PC-3 (cell line): ENCODE results near the gene FAM171A1. TPM values are rescaled to one million over a fixed set of nuclear protein-coding genes. Genes with fewer than 3 reads are reported as not detected.

ENCODE experiments used
- ATAC-seq: fragments of 200-7000 bp; cut with Tn5 transposase; 2 replicates; pipeline ENCODE4 v1.9.1; 2020; ENCODE audit warnings: mild to moderate bottlenecking, moderate library complexity
- BruUV-seq: library from RNA; stranded (reverse); fragments of 400-500 nt; replicated peaks from 2 replicates; lab custom pipeline; 2021; lab: Mats Ljungman, UMichigan
- CTCF ChIA-PET: fragments of 300-600 bp; sonication (Branson Sonifier 250); formaldehyde crosslinking; loops from one replicate; lab custom pipeline; 2022; ENCODE audit warnings: antibody characterized with exemption; lab: Charles Lee
- POLR2A ChIA-PET: fragments of 300-600 bp; sonication (Branson Sonifier 250); formaldehyde crosslinking; loops from one replicate; lab custom pipeline; 2022; ENCODE audit warnings: antibody characterized with exemption; ENCODE audit not compliant: unreplicated experiment; lab: Charles Lee
- DNase-seq: peaks from one replicate; pipeline ENCODE4 v3.0.0-alpha.2; 2015
- H2AFZ ChIP-seq: fragments of 300-600 bp; sonication (generic); 2 replicates; pipeline ENCODE4 v1.6.0; 2016; ENCODE audit warnings: antibody characterized with exemption, low read length
- H3F3A ChIP-seq: fragments of 300-600 bp; sonication (generic); one replicate; pipeline ENCODE4 v1.6.0; 2017; ENCODE audit warnings: antibody characterized with exemption, low read length, control low read depth, mild to moderate bottlenecking; ENCODE audit not compliant: unreplicated experiment
- H3K27ac ChIP-seq: fragments of 300-600 bp; sonication (generic); 2 replicates; pipeline ENCODE4 v1.5.1; 2016; ENCODE audit warnings: mild to moderate bottlenecking, low read length
- H3K27me3 ChIP-seq: fragments of 300-600 bp; sonication (generic); 2 replicates; pipeline ENCODE4 v1.6.1; 2016; ENCODE audit warnings: low read length, mixed read lengths
- H3K36me3 ChIP-seq: fragments of 300-600 bp; sonication (generic); 2 replicates; pipeline ENCODE4 v1.6.1; 2016; ENCODE audit warnings: low read depth, mixed run types, low read length, mixed read lengths
- H3K4me1 ChIP-seq: fragments of 300-600 bp; sonication (generic); 2 replicates; pipeline ENCODE4 v1.5.1; 2016; ENCODE audit warnings: low read length; ENCODE audit not compliant: insufficient read depth
- H3K4me2 ChIP-seq: fragments of 300-600 bp; sonication (generic); 2 replicates; pipeline ENCODE4 v1.6.0; 2016; ENCODE audit warnings: low read length
- H3K4me3 ChIP-seq: fragments of 300-600 bp; sonication (generic); 2 replicates; pipeline ENCODE4 v1.5.1; 2016; ENCODE audit warnings: mild to moderate bottlenecking, low read length, mixed read lengths
- H3K79me2 ChIP-seq: fragments of 300-600 bp; sonication (generic); 2 replicates; pipeline ENCODE4 v1.6.1; 2017; ENCODE audit warnings: low read length, mixed read lengths
- H3K9ac ChIP-seq: fragments of 300-600 bp; sonication (generic); 2 replicates; pipeline ENCODE4 v1.6.0; 2016; ENCODE audit warnings: mild to moderate bottlenecking, low read length
- H3K9me2 ChIP-seq: fragments of 300-600 bp; sonication (generic); replicated peaks from 2 replicates; pipeline ENCODE4 v1.6.1; 2016; ENCODE audit warnings: mixed run types, low read length, mixed read lengths
- H3K9me3 ChIP-seq: fragments of 300-600 bp; sonication (generic); 2 replicates; pipeline ENCODE4 v1.6.1; 2016; ENCODE audit warnings: low read length, mixed read lengths
- H4K20me1 ChIP-seq: fragments of 300-600 bp; sonication (generic); 2 replicates; pipeline ENCODE4 v1.6.1; 2016; ENCODE audit warnings: low read length, mixed read lengths
- CTCF ChIP-seq: fragments of 300-600 bp; sonication (generic); conservative IDR thresholded peaks from 2 replicates; pipeline ENCODE4 v1.5.1; 2017; ENCODE audit warnings: antibody characterized with exemption, low read depth, mild to moderate bottlenecking, low read length
- EZH2 ChIP-seq: fragments of 300-600 bp; sonication (generic); IDR thresholded peaks from one replicate; pipeline ENCODE4 v1.6.1; 2017; ENCODE audit warnings: antibody characterized with exemption, mild to moderate bottlenecking, low read length; ENCODE audit not compliant: unreplicated experiment
- EZH2phosphoT487 ChIP-seq: fragments of 300-600 bp; sonication (generic); IDR thresholded peaks from 2 replicates; pipeline ENCODE4 v1.6.1; 2018; ENCODE audit warnings: mild to moderate bottlenecking, antibody characterized with exemption, low read length, borderline replicate concordance
- intact Hi-C: fragments of 100-400 bp; cut with micrococcal nuclease; formaldehyde crosslinking; loops from 2 replicates; pipeline ENCODE4 v1.9.0; 2023
- total RNA-seq: library from RNA; depleted of rRNA; stranded (reverse); fragments of >200 nt; gene quantifications from 2 replicates; pipeline ENCODE4 v1.2.3, GENCODE V29; 2014

FAM171A1 gene
- total RNA-seq, 1 experiment from 2014 or later: 10.4 TPM

DNA sequence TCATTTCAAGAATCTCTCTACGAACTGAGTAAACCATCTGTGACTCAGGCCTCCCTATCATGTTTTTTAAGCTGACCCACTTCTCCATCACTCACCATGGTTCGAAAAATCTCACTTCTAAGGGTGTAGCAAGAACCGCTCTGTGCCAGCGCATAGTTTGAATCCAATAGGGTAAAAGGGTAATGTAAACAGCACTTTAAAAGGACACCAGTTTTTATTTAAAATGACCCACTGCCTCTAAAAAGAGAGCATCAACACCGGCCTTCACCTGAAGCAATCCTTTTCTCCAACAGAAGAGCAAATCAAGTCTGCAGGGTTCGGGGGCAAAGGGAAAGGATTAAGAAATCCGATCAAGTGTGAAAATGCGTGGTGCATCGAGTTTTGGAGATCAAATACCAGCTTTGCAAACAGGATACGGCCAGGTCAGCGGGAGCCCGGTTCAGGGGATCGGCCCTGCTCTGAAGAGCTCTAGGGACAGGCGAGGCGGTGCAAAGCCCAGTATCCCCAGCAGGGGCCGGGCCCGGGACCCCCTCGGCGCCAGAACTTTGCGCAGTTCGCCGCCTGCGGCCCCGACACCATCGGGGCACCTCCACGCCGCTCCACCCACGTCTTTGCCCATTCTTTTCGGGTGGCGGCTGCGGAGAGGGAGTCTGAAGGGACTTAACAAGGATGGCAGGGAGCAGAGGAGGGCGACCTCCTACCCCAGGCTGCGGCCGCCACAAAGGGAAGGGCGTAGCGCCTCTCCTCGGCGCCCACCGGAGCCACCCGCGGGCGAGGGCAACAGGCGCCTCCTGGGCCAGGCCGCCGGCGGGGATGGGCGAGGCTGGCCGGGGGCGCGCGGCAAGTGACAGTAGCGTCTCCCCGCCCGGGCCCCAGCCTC, 203.4 kb downstream of the FAM171A1 start:
- Histone ChIP-seq H3K79me2 (peaks cover 45% of the 10 kb centered on the region), H3K27me3 (no peaks in the 10 kb centered on the region), H3K4me1 (peaks cover 13% of the 10 kb centered on the region; the same call in 1 of the 2 replicates), H3K9me2 (no peaks in the 10 kb centered on the region), H3K27ac (no peak overlapping the region), H3K4me3 (peak overlapping the region; percentile 73), H3K36me3 (no peaks in the 10 kb centered on the region), H2AFZ (0 out of 2 replicates have a peak overlapping the region, but pooled peaks have one; percentile 59), H3K4me2 (peak overlapping the region; percentile 87), H3K9me3 (no peaks in the 10 kb centered on the region), H3K9ac (peak overlapping the region; percentile 65), H4K20me1 (peaks cover 4% of the 10 kb centered on the region; the same call in 1 of the 2 replicates), H3F3A (no peaks in the 10 kb centered on the region)
- CTCF ChIA-PET: interaction anchor here (0.6 kb wide), 1 partner anchor 44 kb away, joined by 3 read pairs; no protein-coding TSS in a partner anchor
- BruUV-seq: no TSS peak
- POLR2A ChIA-PET: no interaction called here
- DNase-seq (peak; percentile 34), ATAC-seq (peak; percentile 57)
- intact Hi-C loops: loop anchor here (5.0 kb wide), 2 partner anchors 35 to 45 kb away; no protein-coding TSS in a partner anchor
- no peak for TF ChIP-seq EZH2
- TF ChIP-seq EZH2phosphoT487: no peak
- no peak; the same call in 1 of the 2 replicates for TF ChIP-seq CTCF

DNA sequence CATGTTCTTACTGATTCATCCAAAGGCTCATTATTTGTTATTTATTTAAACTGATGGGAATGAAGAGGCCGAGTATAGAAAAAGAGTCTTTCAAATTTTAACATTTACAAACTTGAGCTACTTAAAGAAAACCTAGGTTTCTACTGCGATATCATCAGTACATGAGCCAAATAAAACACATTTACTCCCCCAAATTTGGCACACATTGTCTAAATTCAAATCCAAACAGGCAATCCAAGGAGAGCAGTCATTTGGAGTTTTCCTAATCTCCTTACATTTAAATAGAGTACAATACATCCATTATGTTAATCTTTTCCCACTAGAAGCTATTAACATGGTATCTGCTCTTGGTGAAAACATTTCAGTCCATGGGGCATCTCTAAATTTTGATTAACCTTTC, 204.8 kb downstream of the FAM171A1 start:
- H3K9me3 ChIP-seq: no peaks in the 10 kb centered on the region
- no peaks in the 10 kb centered on the region for H3K9me2 ChIP-seq
- peak overlapping the region; percentile 87 for H3K4me2 ChIP-seq
- H3K9ac ChIP-seq: no peak overlapping the region
- H2AFZ ChIP-seq: no peak overlapping the region
- intact Hi-C loops: loop anchor here (5.0 kb wide), 2 partner anchors 36 to 44 kb away; no protein-coding TSS in a partner anchor
- POLR2A ChIA-PET: interaction anchor here (0.7 kb wide), 1 partner anchor 43 kb away, joined by 3 read pairs; no protein-coding TSS in a partner anchor
- TF ChIP-seq CTCF (no peak), EZH2phosphoT487 (no peak), EZH2 (no peak)
- DNase-seq (no peak), ATAC-seq (no peak)
- no TSS peak for BruUV-seq
- H3K79me2 ChIP-seq: peaks cover 45% of the 10 kb centered on the region
- no peaks in the 10 kb centered on the region for H3F3A ChIP-seq
- no peaks in the 10 kb centered on the region for H3K27me3 ChIP-seq
- H3K4me1 ChIP-seq: peaks cover 13% of the 10 kb centered on the region; the same call in 1 of the 2 replicates
- CTCF ChIA-PET: no interaction called here
- peaks cover 4% of the 10 kb centered on the region; the same call in 1 of the 2 replicates for H4K20me1 ChIP-seq
- H3K4me3 ChIP-seq: peak overlapping the region; percentile 73
- no peaks in the 10 kb centered on the region for H3K36me3 ChIP-seq
- no peak overlapping the region for H3K27ac ChIP-seq
